K562 (cell line): Measurements from ENCODE around the gene NASP. TPM values are rescaled to one million over a fixed set of nuclear protein-coding genes. Genes with fewer than 3 reads are reported as not detected.

Experiments used
- ASH1L ChIP-seq: fragments of 450-650 bp; IDR thresholded peaks from 2 replicates; pipeline ENCODE4 v1.6.1; 2018; ENCODE audit warnings: borderline replicate concordance, mild to moderate bottlenecking, low read depth; ENCODE audit not compliant: partially characterized antibody
- FOSL1 ChIP-seq: fragments of 200-800 bp; sonication (Bioruptor generic); conservative IDR thresholded peaks from 2 replicates; pipeline ENCODE4 v1.6.1; 2016; ENCODE audit warnings: missing genetic modification characterization, missing compliant biosample characterization
- MXD1 ChIP-seq: fragments of 250-450 bp; sonication (Bioruptor Pico); IDR thresholded peaks from 2 replicates; pipeline ENCODE4 v1.8.0; 2021; ENCODE audit warnings: borderline replicate concordance, mild to moderate bottlenecking, moderate library complexity; ENCODE audit not compliant: poor library complexity, severe bottlenecking
- NFE2L1 ChIP-seq: fragments of 450-650 bp; IDR thresholded peaks from 2 replicates; pipeline ENCODE4 v1.6.1; 2016; ENCODE audit warnings: missing genetic modification characterization, low read depth, mild to moderate bottlenecking, missing compliant biosample characterization, moderate library complexity, borderline replicate concordance
- NR2F6 ChIP-seq: fragments of 450-650 bp; formaldehyde crosslinking; IDR thresholded peaks from 2 replicates; pipeline ENCODE4 v1.4.0; 2020; ENCODE audit warnings: mild to moderate bottlenecking
- PBX2 ChIP-seq, 2 experiments: IDR thresholded peaks in 1 of 2; conservative IDR thresholded peaks in 1 of 2; 2 replicates each; pipeline ENCODE4 v1.6.1; 2016; ENCODE audit warnings: low read depth in 2 of 2, mild to moderate bottlenecking in 1 of 2, missing compliant biosample characterization in 1 of 2, missing genetic modification characterization in 1 of 2, moderate library complexity in 1 of 2
- POLR2AphosphoS5 ChIP-seq: IDR thresholded peaks from 2 replicates; pipeline ENCODE4 v1.6.1; 2011; ENCODE audit warnings: mild to moderate bottlenecking, low read depth, low read length, moderate library complexity; ENCODE audit not compliant: control insufficient read depth, insufficient read depth
- POLR2H ChIP-seq: IDR thresholded peaks from 2 replicates; pipeline ENCODE4 v1.6.1; 2016; ENCODE audit warnings: missing genetic modification characterization, low read depth, mild to moderate bottlenecking, control low read depth, missing compliant biosample characterization, moderate library complexity
- PTBP1 ChIP-seq: fragments of 200-400 bp; formaldehyde crosslinking; IDR thresholded peaks from 2 replicates; pipeline ENCODE4 v1.6.1; 2017; ENCODE audit warnings: low read depth, low read length
- RB1 ChIP-seq: fragments of 450-650 bp; IDR thresholded peaks from 2 replicates; pipeline ENCODE4 v1.6.1; 2017; ENCODE audit warnings: low read depth, mild to moderate bottlenecking
- SOX6 ChIP-seq: fragments of 450-650 bp; IDR thresholded peaks from 2 replicates; pipeline ENCODE4 v1.6.1; 2014; ENCODE audit warnings: mild to moderate bottlenecking
- TEAD1 ChIP-seq, 2 experiments: fragments of 450-650 bp in 1 of 2; sonication (generic) in 1 of 2; formaldehyde crosslinking; IDR thresholded peaks; 2 replicates each; pipeline versions ENCODE4 v1.4.0 to v1.8.0; 2020 to 2022; ENCODE audit warnings: mild to moderate bottlenecking in 2 of 2, missing genetic modification reagents in 1 of 2
- TOE1 ChIP-seq, 2 experiments: fragments of 450-650 bp in 1 of 2; sonication (generic) in 1 of 2; formaldehyde crosslinking in 1 of 2; IDR thresholded peaks; 2 replicates each; pipeline versions ENCODE4 v1.7.1 to v1.8.0; 2016 to 2022; ENCODE audit warnings: borderline replicate concordance in 2 of 2, mild to moderate bottlenecking in 2 of 2, antibody characterized with exemption in 1 of 2, inconsistent platforms in 1 of 2, low read depth in 1 of 2, missing genetic modification reagents in 1 of 2, moderate library complexity in 1 of 2
- XRCC4 ChIP-seq: IDR thresholded peaks from one replicate; pipeline ENCODE4 v1.6.1; 2011; ENCODE audit not compliant: insufficient read depth, insufficient read length; ENCODE audit errors: extremely low read depth
- YY1 ChIP-seq, 3 experiments: IDR thresholded peaks; 2 replicates each; pipeline ENCODE4 v1.6.1; 2011; ENCODE audit warnings: low read length in 2 of 3, mild to moderate bottlenecking in 2 of 3, moderate library complexity in 2 of 3, borderline replicate concordance in 1 of 3, control low read depth in 1 of 3, low read depth in 1 of 3; ENCODE audit not compliant: insufficient read depth in 3 of 3, insufficient replicate concordance in 2 of 3, control insufficient read depth in 1 of 3, insufficient read length in 1 of 3; ENCODE audit errors: extremely low read depth in 1 of 3
- ZFX ChIP-seq: sonication (generic); formaldehyde crosslinking; IDR thresholded peaks from 2 replicates; pipeline ENCODE4 v1.8.0; 2022; ENCODE audit warnings: mild to moderate bottlenecking, missing genetic modification reagents, moderate library complexity
- ZNF12 ChIP-seq: sonication (generic); formaldehyde crosslinking; IDR thresholded peaks from 2 replicates; pipeline ENCODE4 v1.4.0; 2020; ENCODE audit warnings: mild to moderate bottlenecking, missing genetic modification reagents
- ZNF512 ChIP-seq: IDR thresholded peaks from 2 replicates; pipeline ENCODE4 v1.6.1; 2016; ENCODE audit warnings: missing genetic modification characterization, missing compliant biosample characterization
- ZSCAN32 ChIP-seq: fragments of 450-650 bp; formaldehyde crosslinking; IDR thresholded peaks from 2 replicates; pipeline ENCODE4 v1.4.0; 2020; ENCODE audit warnings: mild to moderate bottlenecking, moderate library complexity
- polyA plus RNA-seq, 8 experiments: library from polyadenylated mRNA; depleted of rRNA in 4 of 8; stranded (reverse) in 5 of 8; unstranded in 3 of 8; fragments of >200 nt; fragmentation: Nextera tagmentation in 2 of 8; fragmentation: Illumina TruSeq in 1 of 8; extraction: Ambion mirVana in 2 of 8; extraction: Trizol in 1 of 8; gene quantifications; 2 replicates each; pipeline versions ENCODE4 v1.2.1 to v1.2.3, GENCODE V29; 2011 to 2014; ENCODE audit warnings: inconsistent platforms in 1 of 8, missing spikeins in 1 of 8
- total RNA-seq, 7 experiments: library from RNA; depleted of rRNA in 6 of 7; stranded (reverse); fragments of >200 nt in 6 of 7; fragmentation: Illumina TruSeq in 2 of 7; extraction: Trizol in 2 of 7; gene quantifications; 2 replicates each; pipeline versions ENCODE4 v1.2.1 to v1.2.3, GENCODE V29; 2011 to 2021; ENCODE audit warnings: low replicate concordance in 1 of 7

Gene NASP
- total and polyA plus RNA-seq, 9 of the 15 experiments (the other 6 are each of a cell fraction or from before 2014, with no cell fraction given), result 199 to 578 (median 419) TPM

- TF ChIP-seq YY1 (IDR thresholded peaks at IDR 0.05; ENCODE audit: borderline replicate concordance in 1 of 3, control insufficient read depth in 1 of 3, extremely low read depth in 1 of 3, insufficient read depth in 3 of 3, insufficient read length in 1 of 3, insufficient replicate concordance in 2 of 3, low read depth in 1 of 3, low read length in 2 of 3) (peak in 1 of 3 experiments; percentile 51), TOE1 (IDR thresholded peaks at IDR 0.05; ENCODE audit: borderline replicate concordance) (peak; percentile 93), TOE1 (CRISPR knock-in tag; IDR thresholded peaks at IDR 0.05; ENCODE audit: borderline replicate concordance, low read depth) (0 out of 2 replicates have a peak, but pooled peaks have one; percentile 74), RB1 (peak; percentile 52), TEAD1 (CRISPR knock-in tag; IDR thresholded peaks at IDR 0.05) (peak; percentile 66 to 74; a peak in 3 of 4 replicates), ZSCAN32 (CRISPR knock-in tag) (no peak), ZFX (CRISPR knock-in tag) (peak; percentile 92), POLR2AphosphoS5 (peak; percentile 81), ASH1L (no peak), PBX2 (CRISPR knock-in tag; IDR thresholded peaks at IDR 0.05; ENCODE audit: low read depth) (no peak), PBX2 (tag; conservative IDR thresholded peaks at IDR 0.05; ENCODE audit: low read depth) (no peak), NR2F6 (CRISPR knock-in tag) (no peak), ZNF12 (peak; percentile 65; the same call in 1 of the 2 replicates), ZNF512 (tag) (no peak), NFE2L1 (tag) (no peak), XRCC4 (no peak), MXD1 (CRISPR knock-in tag) (peak; percentile 90), PTBP1 (0 out of 2 replicates have a peak, but pooled peaks have one; percentile 25), POLR2H (tag) (peak; percentile 94), SOX6 (peak; percentile 41; the same call in 1 of the 2 replicates), FOSL1 (tag) (peak; percentile 23; the same call in 1 of the 2 replicates)
Observed at GRCh38 chr1:45550401-45551351, 33.2 kb upstream of the NASP start, which contains the start of gene AKR1A1 (continued).
